IPS-18c (cell line): Measurements from ENCODE around the gene HIVEP3.
A peak's percentile ranks its signal among the peaks of the same experiment; 100 is the strongest.

Experiments
- H3K4me3 ChIP-seq: 2 replicates; pipeline ENCODE4 v1.7.0; 2013; ENCODE audit warnings: low read depth, mild to moderate bottlenecking, low read length, moderate library complexity; ENCODE audit not compliant: insufficient read depth
- H3K9me3 ChIP-seq: one replicate; pipeline ENCODE4 v1.6.1; 2013; ENCODE audit warnings: mild to moderate bottlenecking, low read length, moderate library complexity; ENCODE audit not compliant: control insufficient read depth, insufficient read depth

The HIVEP3 gene

DNA sequence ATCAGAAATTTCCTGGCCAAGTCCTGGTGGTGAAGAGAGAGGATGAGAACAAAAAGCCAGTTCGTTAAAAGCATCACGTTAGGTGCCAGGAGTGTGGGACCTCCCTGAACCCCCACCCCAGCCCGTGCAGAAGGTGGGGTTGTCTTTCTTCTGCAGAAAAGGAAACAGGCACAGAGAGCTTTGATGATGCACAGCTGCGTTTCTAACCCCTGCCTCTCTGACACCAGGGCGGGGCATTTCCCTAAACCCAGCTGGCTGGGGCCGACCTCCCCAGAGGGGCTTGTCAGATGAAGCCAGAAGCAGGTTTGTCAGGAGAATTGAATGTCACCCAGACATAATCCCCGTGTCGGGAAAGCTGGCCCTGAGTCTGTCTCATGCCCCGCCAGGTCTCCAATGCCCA is 244.9 kb downstream of the HIVEP3 start:
- no peak overlapping the region for H3K4me3 ChIP-seq
- H3K9me3 ChIP-seq = no peaks in the 10 kb centered on the region

DNA sequence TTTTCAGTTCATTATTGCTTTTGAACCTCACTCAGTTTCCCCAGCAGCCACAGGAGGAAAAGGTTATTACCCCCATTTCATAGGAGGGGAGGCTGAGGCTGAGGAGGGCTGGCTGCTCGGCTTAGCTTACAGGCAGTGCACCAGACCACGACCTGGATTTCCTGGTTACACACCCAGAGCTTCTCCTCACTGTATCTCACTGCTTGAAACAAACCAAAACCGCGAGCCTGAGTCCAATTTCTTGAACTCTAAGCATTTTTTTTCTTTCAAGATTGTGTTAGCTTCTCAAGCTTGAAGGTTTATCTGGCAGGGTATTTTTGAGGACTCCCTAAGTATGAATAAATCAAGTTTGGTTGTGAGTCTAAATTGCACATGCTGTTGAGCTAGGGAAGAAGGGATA is 245.3 kb downstream of the HIVEP3 start:
- H3K4me3 ChIP-seq = no peak overlapping the region
- no peaks in the 10 kb centered on the region for H3K9me3 ChIP-seq

DNA sequence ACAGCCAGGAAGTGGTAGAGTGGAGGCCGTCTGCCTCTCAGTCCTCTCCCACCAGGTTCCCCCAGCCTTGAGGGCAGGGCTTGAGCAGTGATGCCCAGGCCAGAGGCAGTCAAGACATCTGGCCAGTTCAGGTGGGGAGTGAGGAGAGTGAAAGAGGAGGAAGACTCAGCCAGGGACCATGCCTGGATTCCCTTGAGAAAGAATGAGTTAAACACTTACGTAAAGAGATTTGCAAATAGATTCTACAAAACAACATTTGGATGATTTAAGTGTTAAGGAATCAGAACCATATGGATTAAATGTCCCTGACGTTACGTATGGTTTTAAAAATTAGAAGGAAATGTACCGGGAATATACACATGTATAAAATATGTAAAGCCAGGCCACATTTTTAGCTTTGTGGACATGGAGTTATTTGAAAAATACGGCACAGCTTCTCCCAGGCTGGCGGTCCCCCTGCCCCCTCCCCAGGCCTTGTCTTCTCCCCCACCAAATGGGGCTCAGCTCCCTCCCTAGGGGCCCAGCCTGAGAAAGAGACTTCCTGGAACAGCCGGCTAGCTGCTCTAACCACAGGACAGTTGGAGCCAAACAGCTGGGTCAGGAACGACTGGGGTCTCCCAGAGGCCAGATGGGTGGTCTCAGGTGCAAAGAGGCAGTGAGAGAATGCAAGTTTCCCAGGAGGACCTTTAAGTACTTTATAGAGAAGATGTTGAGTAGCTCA is 245.9 kb downstream of the HIVEP3 start:
- Histone ChIP-seq H3K4me3 (no peak overlapping the region), H3K9me3 (no peaks in the 10 kb centered on the region)

DNA sequence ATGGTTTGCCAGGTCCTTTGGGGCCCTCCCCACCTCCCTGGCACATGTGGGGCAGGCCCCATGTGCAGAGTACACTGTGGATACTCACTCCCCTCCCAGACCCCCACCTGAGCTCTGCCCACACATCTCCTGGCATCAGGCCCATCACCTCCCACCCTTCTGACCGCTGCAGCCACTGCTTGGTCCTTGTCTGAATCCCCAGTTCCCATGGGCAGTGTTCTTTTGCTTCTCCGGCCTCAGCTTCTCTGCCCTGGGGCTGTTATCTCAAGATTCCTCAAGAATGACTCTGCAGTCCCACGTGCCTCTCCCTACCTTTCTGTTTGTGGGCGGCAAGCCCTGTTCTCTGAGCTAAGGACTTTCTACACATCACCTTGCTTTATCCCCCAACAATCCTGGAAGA is 246.5 kb downstream of the HIVEP3 start:
- H3K9me3 ChIP-seq = no peaks in the 10 kb centered on the region
- H3K4me3 ChIP-seq = no peak overlapping the region

DNA sequence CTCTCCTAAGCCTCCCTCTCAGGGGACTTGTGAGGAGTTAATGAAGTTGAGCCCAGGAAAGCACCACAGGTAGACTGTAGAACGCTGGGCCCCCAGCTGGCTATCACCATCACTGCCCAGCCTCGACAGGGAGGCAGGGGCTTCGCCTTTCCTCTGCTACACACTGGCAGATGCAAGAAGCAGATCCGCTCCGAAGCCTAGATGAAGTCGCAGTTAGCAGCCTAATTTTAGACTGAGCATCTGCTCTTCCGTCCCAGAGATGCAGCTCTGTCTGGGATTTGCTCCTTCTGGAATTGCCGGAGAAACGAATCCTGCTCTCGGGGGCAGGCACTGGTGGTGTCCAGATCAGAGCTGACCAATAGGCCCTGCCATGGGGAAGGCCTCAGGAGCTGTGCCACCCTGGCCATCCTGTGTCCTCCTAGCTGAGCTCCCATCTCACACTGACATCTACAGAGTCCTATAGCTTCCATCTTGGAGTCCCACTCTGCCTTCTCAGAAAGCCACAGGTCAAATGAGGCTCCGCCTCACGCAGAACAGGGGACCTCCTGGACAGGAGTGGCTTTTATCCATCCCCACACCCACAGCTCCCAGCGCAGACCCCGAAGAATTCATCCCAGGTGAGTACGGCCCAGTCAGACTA is 247.5 kb downstream of the HIVEP3 start:
- Histone ChIP-seq H3K4me3 (no peak overlapping the region), H3K9me3 (no peaks in the 10 kb centered on the region)

DNA sequence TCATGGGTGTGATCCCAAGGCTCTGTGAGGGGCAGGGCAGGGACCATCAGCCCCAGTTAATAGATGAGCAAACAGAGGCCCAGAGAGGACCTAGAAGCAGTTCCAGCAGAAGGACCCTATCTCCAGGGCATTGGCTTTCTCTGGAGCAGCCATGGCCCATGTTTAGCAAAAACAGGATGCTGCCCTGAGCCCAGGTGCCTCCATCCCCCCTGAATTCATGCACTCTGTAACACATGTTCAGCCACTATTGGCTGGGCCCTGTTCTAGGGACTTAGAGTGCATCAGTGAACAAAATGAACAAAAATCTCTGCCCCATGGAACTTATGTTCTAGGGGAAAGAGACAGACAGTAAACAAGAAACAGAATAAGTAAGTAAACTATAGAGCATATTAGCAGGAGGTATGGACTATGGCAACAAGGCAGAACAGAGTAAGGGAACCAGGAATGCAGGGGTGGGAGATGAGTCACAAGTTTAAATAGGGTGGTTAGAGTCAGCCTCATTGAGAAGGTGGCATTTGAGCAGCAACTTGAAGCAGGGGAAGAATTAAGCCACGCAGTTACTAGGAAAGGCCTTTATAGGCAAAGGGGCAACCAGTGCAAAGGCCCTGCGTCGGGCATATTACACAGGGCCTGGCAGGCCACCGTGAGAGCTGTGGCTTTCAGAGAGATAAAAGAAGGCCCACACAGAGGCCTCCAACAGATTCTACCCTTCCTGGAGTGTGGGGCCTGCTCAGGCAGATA is 248.3 kb downstream of the HIVEP3 start:
- Histone ChIP-seq H3K9me3 (no peaks in the 10 kb centered on the region), H3K4me3 (no peak overlapping the region)

DNA sequence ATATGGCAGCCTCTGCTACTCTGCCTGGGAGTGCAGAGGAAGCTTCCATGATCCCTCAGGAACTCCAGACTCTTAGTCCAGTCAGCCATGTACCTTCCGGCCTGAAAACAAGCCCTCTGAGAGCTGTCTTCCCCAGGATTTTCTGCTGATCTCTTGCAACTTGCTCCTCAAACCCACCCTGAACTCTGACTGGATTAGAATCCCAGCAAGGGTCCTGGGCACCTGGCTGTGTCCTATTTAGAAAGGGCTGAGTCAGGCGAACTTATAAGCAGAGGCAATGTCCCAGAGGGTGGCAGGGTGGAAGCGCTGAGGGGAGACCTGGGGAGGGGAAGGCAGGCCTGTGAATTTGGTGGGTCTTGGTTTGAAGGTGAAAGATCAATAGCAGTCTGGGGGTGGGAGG is 249.8 kb downstream of the HIVEP3 start:
- no peak overlapping the region for H3K4me3 ChIP-seq
- H3K9me3 ChIP-seq = no peaks in the 10 kb centered on the region

DNA sequence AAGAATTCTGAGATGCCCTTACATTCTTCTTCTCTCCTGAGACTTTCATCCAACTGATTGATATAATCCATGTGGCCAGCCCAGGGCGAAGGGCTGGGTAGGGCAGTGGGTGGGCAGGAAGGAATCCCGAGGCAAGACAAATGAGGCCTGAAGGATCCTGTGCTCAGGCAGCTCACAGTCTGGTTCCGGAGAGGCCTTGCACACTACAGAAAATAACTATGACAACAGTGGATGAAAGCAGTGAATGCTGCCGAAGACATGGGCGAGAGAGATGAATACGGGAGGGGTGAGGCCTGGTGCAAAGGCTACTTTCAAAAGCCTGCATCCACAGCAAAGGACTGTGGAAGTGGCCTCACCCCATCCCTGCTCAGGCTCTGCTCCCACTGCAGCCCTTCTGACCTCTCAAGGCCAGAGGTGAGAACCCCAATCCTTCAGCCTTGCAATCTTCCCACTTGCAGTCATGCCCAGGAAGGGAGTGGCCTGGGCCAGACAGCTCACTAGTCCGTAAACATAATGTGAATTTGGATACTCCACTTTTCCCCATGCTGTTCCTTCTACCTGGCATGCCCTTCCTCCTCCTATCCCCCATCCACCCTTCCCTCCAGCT is 250.6 kb downstream of the HIVEP3 start:
- Histone ChIP-seq H3K4me3 (no peak overlapping the region), H3K9me3 (no peaks in the 10 kb centered on the region)

DNA sequence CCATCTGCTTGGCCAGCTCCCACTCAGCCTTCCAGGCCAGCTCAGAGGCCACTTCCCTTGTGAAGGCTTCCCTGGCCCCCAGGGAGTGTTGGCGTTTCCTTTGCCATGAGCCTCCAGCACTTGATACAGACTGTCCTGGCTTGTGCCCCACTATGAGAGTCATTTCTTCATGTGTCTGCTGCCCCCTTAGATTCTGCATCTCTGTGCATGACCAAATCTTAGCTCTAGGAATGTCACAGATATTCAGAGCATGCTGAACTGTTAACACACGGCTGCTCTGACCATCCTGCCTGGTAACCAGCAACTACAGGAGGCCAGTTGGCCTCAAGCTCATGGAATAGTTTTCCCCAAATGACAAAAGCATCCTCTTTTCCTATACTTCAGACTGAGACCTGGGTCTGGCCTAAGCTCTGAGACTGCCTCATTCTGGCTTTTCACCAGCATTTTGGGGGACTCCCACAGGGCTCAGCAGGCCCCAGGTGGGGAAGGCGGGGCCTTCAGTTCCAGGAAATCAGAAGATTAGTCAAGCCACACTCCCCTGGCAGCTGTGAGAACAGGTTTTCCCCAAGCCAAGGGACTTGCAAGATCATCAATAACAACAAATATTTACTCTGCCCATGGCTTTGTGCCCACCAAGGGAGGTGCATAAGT is 251.6 kb downstream of the HIVEP3 start:
- Histone ChIP-seq H3K4me3 (no peak overlapping the region), H3K9me3 (no peaks in the 10 kb centered on the region)

DNA sequence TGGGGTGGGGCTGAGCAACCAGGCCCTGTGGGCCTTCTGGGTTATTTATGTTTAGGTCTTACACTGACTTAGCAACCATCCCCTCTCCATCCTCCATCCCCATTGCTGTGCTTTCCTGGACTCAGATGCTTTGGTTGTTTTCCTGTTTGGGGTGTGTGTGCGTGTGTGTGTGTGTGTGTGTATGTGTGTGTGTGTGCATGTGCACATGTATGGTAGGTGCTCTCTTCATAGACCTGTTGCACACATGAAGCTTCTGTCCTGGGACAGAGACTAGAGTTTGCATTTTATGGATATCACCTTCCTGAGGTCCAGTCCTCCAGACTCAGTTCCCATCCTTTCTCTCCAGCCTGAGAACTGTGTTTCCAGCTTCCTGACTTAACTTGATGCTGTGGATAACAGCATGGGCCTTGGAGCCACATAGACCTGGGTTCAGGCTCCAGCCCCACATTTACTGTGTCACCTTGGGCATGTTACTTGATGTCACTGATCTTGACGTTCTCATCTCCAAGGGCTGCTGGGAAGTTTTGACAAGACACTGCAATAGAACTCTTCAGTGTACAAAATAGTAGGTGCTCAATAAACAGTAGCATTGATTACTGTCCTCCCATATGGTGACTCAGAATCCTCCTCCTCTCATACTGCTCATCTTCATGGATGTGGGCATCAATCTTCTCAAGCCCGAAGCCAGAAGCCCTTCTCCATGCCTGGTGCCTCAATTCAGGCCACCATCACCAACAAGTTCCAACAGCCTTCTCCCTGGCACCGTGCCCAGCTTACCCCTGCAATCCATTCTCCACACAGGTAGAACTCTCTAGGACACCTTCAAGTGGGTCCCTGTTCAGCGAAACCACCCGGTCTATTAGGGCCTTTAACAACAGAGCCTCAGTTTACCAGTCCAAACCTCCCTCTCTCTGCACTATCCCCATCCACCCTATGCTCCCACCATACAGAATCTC is 252.5 kb downstream of the HIVEP3 start:
- H3K9me3 ChIP-seq = no peaks in the 10 kb centered on the region
- no peak overlapping the region for H3K4me3 ChIP-seq

DNA sequence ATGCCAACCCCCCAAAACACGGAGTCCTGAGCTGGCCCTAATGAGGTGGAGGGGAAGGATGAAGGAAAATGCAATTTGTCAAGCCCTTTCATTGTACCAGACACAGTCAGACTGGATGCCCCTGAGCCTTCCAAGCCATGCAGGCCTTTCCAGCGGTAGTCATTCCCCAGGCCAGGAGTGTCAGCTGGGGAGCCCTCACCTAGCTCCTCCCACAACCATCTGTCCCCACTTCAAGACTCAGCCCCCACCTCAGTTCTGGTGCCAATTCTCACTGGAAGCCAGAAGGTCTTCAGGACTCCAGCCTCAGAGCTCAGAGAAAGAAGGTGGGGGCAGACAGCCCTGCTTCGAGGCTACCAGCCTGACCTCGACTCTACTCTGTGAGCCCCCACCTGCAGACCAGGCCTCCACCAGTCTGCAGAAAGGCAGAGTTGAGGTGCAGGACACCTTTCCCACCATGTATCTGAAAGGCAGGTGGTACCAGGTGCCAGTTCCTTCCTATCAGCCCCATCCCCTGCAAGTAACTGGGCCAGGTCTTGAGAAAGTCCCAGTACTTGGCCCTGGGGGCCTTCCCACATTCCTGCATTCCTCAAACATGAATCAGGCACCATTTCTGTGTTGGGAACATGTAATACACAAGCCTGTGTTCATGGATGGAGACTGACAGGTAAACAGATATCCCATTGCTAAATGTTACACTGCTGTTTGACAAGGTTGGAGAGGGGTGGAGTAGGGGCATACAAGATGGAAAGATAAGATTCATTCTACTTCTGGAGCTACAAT is 253.7 kb downstream of the HIVEP3 start:
- no peaks in the 10 kb centered on the region for H3K9me3 ChIP-seq

DNA sequence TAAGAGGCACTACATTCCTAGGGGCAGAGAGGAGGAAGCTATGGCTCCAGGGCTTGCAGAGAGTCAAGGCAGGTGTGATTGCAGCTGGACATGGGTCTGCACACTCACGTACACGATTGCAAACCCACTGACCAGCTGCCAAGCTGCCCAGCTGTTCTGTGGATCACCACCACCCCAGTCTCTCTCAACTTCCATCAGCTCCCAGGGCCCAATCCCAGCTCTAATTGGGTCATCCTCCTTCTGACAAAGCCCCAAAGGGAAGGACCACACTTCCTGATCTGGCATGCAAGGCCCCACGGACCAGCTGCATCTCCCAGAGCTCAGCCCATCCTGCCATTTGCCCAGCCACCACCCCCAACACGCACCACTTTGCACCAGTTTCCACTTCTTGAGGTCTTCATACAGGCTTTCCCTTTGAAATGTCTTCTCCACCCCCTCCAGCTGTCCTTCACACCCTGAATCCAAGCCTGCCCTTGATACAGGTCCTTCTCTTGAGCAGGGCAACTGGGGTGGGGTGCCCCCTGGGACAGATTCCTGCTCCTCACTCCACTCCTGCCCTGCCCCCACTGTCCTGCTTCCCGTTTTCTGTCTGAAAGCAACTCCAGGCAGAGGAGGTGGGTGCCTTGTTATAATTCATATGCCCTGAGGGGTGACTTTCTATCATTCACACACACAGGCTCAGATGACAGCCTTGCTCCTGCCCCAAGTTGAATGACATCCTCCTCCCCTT is 254.9 kb downstream of the HIVEP3 start:
- no peak overlapping the region for H3K4me3 ChIP-seq
- no peaks in the 10 kb centered on the region for H3K9me3 ChIP-seq

More for the DNA sequence above, 253.7 kb downstream of the HIVEP3 start:
- no peak overlapping the region for H3K4me3 ChIP-seq

DNA sequence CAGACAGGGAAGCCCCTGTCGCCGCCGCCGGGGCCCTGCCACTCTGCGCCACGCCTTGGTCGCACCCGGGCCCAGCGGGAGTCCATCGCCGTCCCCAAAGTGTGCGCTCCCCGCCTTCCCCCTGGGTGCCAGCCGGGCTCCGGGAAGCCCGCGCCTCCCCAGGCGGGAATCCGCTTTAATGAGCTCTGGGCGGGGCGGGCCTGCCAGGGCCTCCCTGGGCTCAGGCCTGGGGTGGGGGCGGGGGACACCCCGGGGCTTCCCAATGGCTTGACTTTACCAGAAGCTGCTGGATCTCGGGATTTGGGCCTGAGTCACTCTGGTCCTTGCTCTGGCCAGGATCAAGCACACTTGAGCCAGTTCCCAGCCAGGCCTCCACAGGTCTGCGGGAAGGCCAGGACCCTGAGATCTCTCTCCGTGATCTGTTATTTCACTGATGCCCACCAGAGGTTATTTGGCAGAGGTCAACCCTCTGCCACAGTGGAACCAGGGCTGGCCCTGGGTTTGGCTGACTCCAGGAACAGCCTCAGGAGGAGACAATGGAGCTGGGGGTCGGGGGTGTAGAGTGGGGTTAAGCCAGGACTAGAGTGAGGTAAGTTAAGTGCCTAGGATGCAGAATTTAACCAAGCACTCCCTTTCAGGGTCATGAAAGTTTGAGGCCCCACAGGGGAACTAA is 255.8 kb downstream of the HIVEP3 start:
- H3K4me3 ChIP-seq = peak overlapping the region; percentile 58

DNA sequence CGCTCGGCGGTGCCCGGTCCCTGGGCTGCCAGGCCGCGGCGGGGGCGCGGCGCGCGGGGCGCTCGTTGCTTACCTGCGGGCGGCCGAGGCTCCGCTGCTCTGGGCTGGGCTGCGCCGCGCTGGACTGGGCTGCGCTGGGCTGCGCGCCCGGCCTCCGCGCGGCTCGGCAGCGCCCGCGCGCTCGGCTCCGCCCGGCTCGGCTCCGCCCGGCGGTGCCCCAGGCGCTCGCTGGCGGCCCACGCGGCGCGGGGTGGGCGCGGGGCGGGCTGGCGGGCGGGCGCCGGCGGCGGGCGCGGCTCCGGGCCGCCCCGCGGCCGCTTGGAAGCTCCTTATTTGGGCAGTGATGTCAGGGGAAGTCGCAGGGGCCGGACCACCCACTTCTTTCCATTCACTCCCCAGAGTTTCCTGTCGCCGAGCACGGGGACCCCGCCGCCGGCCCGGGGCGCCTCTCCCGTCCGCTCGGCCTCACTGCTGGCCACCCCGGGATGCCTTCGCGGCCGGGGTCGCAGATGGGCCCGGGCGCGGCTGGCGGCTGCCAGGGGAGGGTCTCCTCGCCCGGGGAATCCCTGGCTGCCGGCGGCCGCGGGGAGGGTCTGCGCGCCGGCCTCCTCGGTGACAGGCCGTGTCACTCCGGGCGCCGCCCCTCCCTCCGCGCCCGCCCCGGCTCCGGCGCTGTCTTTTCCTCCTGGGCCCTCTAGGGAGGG is 256.5 kb downstream of the HIVEP3 start:
- H3K4me3 ChIP-seq = peak overlapping the region; percentile 58
- no peaks in the 10 kb centered on the region for H3K9me3 ChIP-seq

More for the DNA sequence above, 255.8 kb downstream of the HIVEP3 start:
- H3K9me3 ChIP-seq = no peaks in the 10 kb centered on the region
